Measurements from ENCODE around the gene MACROH2A2. TPM values are rescaled to one million over a fixed set of nuclear protein-coding genes. Genes with fewer than 3 reads are reported as not detected.

MACROH2A2 gene
- total and polyA plus RNA-seq, 2 of the 13 experiments (the other 11 are each of a cell fraction or from before 2014, with no cell fraction given): 9.8 to 43.1 TPM

DNA sequence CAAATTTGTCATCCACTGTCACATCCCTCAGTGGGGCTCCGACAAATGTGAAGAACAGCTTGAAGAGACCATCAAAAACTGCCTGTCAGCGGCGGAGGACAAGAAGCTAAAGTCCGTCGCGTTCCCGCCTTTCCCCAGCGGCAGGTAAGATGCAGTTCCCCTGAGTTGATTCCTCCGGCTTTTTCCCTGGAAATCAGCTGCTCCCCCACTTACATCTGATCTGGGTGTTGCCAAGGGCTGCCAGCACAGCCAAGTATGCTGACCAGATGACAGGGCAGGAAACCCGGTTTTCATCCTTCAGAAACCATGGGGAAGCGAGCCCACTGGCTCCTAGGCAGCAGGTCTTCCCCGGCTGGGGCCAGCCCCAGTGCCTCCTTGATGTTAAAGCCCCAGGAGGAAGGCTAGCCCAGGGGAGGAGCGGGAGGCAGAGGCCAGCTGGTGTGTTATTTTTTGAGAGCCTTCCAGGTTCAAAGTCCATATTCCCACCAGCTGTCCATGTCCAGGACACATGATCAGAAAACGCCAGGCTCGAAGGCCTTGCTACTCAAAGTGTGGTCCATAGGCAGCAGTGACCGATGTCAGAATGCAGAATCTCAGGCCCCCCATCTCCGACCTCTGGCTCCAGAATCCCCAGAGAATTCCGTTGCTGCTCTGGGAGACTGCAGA, 56.6 kb downstream of the MACROH2A2 start (continued):
- TF ChIP-seq, protein P1, sequence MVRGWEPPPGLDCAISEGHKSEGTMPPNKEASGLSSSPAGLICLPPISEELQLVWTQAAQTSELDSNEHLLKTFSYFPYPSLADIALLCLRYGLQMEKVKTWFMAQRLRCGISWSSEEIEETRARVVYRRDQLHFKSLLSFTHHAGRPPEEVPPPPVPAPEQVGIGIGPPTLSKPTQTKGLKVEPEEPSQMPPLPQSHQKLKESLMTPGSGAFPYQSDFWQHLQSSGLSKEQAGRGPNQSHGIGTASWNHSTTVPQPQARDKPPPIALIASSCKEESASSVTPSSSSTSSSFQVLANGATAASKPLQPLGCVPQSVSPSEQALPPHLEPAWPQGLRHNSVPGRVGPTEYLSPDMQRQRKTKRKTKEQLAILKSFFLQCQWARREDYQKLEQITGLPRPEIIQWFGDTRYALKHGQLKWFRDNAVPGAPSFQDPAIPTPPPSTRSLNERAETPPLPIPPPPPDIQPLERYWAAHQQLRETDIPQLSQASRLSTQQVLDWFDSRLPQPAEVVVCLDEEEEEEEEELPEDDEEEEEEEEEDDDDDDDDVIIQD (CRISPR knock-in tag; IDR thresholded peaks at IDR 0.05; ENCODE audit: low read depth): peak; percentile 57; the same call in 1 of the 2 replicates
- TF ChIP-seq ZNF639 (CRISPR knock-in tag; conservative IDR thresholded peaks at IDR 0.05): no peak
- no peak for TF ChIP-seq SRSF4 (IDR thresholded peaks at IDR 0.05; ENCODE audit: low read depth, low read length, poor library complexity, severe bottlenecking)
- TF ChIP-seq PHF20 (CRISPR knock-in tag; IDR thresholded peaks at IDR 0.05): no peak
- no peak for TF ChIP-seq SOX6 (IDR thresholded peaks at IDR 0.05)
- peak; percentile 75 for TF ChIP-seq SOX6 (CRISPR knock-in tag; IDR thresholded peaks at IDR 0.05)
- TF ChIP-seq ZFP91 (CRISPR knock-in tag; IDR thresholded peaks at IDR 0.05; ENCODE audit: borderline replicate concordance): peak; percentile 54; the same call in 1 of the 2 replicates
- TF ChIP-seq CSRNP2 (CRISPR knock-in tag; conservative IDR thresholded peaks at IDR 0.05; ENCODE audit: low read depth): no peak
- peak; percentile 62; the same call in 1 of the 2 replicates for TF ChIP-seq FOXO1 (CRISPR knock-in tag; IDR thresholded peaks at IDR 0.05)
- TF ChIP-seq KDM3A (CRISPR knock-in tag; IDR thresholded peaks at IDR 0.05; ENCODE audit: low read depth): no peak
- 0 out of 2 replicates have a peak, but pooled peaks have one; percentile 46 for TF ChIP-seq STAT6 (CRISPR knock-in tag; IDR thresholded peaks at IDR 0.05; ENCODE audit: borderline replicate concordance)
- TF ChIP-seq ZBTB10 (CRISPR knock-in tag; IDR thresholded peaks at IDR 0.05; ENCODE audit: borderline replicate concordance): no peak
- 0 out of 2 replicates have a peak, but pooled peaks have one; percentile 45 for TF ChIP-seq NFKBIZ (CRISPR knock-in tag; IDR thresholded peaks at IDR 0.05)
